GM12872 (cell line): ENCODE measurements around the gene EFL1.

Experiments
- CTCF ChIP-seq: IDR thresholded peaks from 3 replicates; pipeline ENCODE4 v1.5.1; 2011; ENCODE audit warnings: low read depth, mild to moderate bottlenecking, low read length, moderate library complexity; ENCODE audit not compliant: insufficient read depth

The EFL1 gene

DNA sequence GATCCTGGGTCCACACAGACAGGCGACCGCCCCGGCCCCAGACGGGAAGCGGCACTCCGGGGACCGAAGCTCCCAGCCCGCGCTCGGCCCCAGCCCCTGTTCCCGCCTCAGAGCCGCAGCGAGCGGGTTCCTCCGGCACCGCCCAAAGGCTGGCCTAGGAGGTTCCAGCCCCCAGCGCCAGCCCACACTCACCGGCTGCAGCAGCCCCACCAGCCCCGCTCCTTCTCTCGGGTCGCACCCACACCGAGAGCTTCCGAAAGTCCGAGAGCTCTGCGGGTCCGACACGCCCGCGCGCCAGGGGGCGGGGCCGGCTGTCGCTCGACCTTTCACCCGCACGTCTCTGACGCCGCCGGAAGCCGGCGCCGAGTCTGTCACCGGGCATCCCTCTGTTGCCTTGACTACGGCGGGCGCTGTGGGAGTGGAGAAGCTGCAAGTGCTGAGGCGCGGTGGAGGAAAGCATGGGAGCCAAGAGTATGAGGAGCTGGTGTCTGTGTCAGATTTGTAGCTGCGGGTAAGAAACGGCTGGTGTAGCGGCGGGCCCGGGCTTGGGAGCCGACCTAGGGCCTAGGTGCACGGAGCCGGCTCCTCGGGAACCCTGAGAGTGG is at the start of gene EFL1, which contains the start of gene SAXO2:
Gene EFL1, minus strand, starts transcription at position 313 of the 605 bp plus-strand sequence. CDS start 956 bp downstream, outside the sequence.
Gene SAXO2, plus strand, starts transcription at position 397 of the 605 bp plus-strand sequence. Its CDS starts 62 bp downstream, at position 459.
- no peak for TF ChIP-seq CTCF

DNA sequence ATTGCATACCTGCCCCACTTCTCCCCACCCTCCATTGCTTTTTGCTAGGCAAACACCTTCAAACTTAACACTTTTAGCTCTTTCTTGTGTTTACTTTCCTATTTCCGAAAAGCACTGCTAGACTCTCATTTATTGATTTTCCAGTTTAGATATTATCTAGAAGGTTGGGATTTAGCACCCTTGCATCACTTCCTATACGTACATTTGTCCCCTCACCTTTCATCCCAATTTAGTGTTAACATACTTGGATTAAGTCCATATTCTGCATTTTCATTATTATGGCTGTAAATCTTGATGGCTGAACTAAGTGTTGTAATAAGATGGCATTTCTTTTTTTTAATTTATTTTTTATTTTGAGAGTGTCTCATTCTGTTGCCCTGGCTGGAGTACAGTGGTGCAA is 47.3 kb upstream of the EFL1 start:
- TF ChIP-seq CTCF = no peak

DNA sequence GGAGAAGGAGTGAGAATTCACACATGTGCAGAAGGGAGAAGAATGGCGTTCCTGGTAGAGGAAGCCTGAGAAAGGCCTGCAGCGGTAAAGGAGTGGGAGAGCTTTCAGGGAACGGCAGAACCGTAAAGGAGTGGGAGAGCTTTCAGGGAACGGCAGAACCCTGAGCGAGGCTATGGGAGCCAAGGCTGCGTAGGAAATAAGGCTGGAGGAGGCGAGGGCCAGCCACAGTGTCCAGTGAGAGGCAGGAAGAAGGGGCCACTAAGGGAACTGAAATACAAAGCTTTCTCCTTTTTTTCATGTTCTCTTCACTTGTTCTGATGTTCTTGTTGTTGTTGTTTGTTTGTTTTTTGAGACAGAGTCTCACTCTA is 45.2 kb upstream of the EFL1 start:
- no peak for TF ChIP-seq CTCF

DNA sequence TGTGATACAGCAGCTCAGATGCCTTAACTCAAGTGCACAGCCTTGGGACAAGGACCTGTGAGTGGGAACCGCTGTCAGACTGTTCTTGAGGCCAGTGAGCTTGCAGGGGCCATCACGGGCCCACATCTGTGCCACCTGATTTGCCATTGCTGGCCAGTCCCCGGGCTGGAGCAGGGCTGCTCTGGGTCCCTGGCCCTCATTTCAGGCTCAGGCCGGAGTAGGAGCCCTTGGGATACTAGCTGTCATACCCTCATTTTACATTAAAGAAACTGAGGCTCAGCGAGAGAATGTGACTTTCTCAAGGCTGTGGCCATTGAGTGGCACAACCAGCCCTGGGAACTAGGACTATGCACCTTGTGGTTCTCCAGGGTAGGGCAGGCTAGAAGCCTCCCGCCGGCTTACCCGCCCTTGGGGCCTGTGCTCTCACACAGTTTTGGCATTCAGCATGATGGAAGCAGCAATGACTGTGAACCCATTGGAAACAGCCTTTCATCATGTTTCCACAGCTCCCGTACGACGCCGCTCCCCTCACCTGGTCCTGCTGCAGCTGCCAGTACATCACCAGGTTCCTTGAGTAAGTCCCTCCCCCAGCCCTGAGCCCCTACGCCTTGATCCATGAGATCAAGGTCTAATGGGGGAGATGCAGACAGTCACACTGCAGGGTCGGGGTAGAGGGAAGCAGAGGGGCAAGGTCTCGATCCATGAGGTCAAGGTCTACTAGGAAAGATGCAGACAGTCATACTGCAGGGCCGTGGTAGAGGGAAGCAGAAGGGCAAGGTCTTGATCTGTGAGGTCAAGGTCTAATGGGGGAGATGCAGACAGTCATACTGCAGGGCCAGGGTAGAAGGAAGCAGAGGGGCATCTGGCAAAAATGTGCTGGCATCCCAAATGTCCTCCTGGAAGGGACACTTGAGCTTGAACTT is 44.5 kb upstream of the EFL1 start:
- no peak for TF ChIP-seq CTCF

DNA sequence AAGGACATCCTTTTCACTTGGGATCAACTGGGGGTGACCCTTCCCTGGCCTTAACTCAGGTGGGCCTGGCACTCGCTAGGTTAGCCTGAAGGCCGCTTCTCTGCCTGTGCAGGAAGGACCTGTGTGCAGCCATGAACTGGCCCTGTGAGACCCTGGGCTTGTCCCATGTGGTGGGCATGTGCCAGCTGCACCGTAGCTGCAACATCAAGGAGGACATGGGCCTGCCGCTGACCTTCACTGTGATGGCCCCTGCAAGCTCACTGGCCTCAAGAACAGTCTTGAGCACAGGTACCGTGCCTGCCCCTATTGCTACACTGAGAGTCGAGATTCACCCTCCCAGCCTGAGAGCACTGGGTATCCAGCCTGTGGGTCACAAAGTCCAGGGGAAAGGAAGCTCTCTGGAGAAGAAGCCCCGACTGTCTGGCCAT is 43.1 kb upstream of the EFL1 start:
- TF ChIP-seq CTCF = no peak

DNA sequence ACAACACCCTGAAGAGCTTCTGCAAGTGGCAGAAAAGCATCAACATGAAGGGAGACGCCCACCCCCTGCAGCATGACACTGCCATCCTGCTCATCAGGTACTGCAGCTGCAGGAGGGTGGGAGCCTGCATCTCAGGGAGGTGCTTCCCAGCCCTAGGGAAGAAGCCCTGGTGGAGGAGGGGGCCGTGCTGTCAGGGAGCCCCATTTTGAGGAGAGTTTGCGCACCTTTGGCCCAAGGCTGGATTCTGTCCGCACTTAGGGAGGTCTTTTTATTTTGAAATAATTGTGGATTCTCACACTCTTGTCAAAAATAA is 42.2 kb upstream of the EFL1 start:
- TF ChIP-seq CTCF = no peak

DNA sequence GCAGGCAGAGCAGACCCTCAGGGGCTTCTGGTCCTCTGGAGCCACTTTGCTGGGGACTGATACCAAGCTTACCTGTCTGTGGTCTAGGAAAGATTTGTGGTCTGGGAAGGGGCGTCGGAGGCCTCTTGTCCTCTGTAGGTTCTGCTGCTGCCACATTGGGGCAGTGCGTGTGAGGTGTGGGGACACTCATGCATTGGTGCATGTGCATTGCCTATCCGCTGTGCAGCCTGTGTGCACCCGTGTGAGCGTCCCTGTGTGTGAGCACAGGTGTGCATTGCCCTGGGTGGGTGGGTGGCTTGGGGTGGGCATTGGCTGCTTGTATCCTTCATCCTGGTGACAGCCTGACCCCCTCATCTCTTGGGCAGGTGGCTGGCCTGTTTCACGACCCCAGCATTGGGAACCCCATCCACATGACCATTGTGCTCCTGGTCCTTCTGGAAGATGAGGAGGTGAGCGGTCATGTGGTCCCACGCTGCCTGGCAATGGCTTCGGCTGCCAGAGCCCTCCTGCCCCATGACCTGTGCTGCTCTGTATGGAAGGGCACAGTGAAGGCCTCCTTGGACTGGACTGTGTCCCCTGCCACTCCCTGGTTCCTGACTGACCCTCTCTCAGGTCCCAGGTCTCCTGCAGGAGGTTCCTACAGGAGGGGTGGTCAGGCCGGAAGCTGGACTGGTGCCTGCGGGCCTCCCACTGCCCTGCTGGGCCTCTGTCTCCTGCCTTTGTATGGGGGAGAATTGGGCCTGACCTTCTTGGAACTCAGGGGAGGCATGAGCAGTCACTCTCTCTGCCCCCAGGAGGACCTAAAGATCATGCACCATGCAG is 41.6 kb upstream of the EFL1 start:
- no peak for TF ChIP-seq CTCF
